Measurements from ENCODE around the gene CORO2A.

The CORO2A gene

DNA sequence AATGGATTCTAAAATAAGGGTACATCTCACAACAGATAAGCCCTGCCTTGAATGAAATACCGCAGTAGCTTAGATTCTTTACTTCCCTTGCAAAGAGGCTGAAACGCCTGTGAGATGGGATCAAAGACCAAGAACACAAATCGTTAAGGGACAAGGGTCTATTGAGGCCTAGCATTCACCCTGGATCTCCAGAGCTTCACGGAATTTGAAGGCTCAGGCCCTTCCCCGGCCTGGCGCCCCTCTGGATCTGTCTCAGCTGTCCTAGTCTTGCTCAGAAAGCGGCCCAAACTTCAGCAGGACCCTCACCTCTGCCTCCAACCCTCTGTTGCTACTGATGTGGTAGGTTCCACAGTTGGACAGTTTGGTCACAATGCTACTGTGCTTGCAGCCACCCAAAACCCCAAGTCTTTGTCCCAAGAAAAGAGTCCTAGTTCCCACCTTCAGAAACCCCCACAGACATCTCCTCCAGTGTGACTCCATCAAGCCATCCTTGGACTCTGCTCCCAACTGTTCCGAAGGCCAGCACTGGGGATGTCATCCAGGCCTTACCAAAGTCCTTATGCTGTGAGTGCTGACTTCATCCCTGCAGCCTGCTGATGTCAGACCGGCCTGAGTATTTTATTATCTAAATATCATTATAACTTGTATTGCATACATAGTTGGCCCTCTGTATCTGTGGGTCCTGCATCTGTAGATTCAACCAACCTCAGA is 9.4 kb downstream of the CORO2A start:
- TF ChIP-seq RAD21 (IDR thresholded peaks at IDR 0.05; ENCODE audit: low read depth) (no peak), TEAD4 (IDR thresholded peaks at IDR 0.05) (no peak), ZBTB7A (IDR thresholded peaks at IDR 0.05; ENCODE audit: low read depth) (no peak), EP300 (IDR thresholded peaks at IDR 0.05; ENCODE audit: borderline replicate concordance) (no peak), EGR1 (IDR thresholded peaks at IDR 0.05) (no peak), FOXM1 (IDR thresholded peaks at IDR 0.05; ENCODE audit: borderline replicate concordance, low read depth) (no peak), CEBPB (IDR thresholded peaks at IDR 0.05) (no peak), NFIC (IDR thresholded peaks at IDR 0.05) (no peak), TAF1 (IDR thresholded peaks at IDR 0.05; ENCODE audit: low read depth) (no peak), TCF12 (IDR thresholded peaks at IDR 0.05; ENCODE audit: low read depth) (no peak)
- TF ChIP-seq, protein P1, sequence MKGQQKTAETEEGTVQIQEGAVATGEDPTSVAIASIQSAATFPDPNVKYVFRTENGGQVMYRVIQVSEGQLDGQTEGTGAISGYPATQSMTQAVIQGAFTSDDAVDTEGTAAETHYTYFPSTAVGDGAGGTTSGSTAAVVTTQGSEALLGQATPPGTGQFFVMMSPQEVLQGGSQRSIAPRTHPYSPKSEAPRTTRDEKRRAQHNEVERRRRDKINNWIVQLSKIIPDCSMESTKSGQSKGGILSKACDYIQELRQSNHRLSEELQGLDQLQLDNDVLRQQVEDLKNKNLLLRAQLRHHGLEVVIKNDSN (IDR thresholded peaks at IDR 0.05) = no peak

GRCh38 chr9:98182069-98182820 is 10.2 kb downstream of the CORO2A start:
- TF ChIP-seq RAD21 (IDR thresholded peaks at IDR 0.05; ENCODE audit: low read depth) = no peak
- TF ChIP-seq YY1 (IDR thresholded peaks at IDR 0.05; ENCODE audit: low read depth) = no peak
- TF ChIP-seq TCF12 (IDR thresholded peaks at IDR 0.05; ENCODE audit: low read depth) = no peak
- TF ChIP-seq, protein P1 (IDR thresholded peaks at IDR 0.05) = no peak

- TF ChIP-seq TAF1 (IDR thresholded peaks at IDR 0.05; ENCODE audit: low read depth) = no peak
These were observed 10.7 kb downstream of the CORO2A start for GRCh38 chr9:98181746-98182068.

DNA sequence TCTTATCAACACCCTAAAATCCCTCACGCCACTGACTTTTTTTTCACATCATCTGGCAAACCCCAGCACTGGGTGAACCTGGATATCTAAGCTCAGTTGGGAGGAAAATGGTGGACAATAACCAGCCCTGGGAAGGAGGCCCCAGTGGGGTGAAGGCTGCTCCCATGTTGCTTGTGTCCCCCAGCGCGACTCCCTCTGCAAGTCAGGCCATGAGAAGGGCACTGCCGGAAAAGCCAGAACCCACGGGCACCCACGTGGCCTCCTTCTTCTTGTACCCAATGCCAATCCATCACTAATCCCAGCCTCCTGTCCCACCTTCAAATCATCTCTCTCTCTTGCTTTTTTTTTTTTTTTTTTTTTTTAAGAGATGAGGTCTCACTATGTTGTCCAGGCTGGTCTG is 11.4 kb downstream of the CORO2A start:
- TF ChIP-seq, protein P2, sequence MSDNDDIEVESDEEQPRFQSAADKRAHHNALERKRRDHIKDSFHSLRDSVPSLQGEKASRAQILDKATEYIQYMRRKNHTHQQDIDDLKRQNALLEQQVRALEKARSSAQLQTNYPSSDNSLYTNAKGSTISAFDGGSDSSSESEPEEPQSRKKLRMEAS (IDR thresholded peaks at IDR 0.05) = no peak
- TF ChIP-seq YY1 (IDR thresholded peaks at IDR 0.05; ENCODE audit: low read depth) = no peak

DNA sequence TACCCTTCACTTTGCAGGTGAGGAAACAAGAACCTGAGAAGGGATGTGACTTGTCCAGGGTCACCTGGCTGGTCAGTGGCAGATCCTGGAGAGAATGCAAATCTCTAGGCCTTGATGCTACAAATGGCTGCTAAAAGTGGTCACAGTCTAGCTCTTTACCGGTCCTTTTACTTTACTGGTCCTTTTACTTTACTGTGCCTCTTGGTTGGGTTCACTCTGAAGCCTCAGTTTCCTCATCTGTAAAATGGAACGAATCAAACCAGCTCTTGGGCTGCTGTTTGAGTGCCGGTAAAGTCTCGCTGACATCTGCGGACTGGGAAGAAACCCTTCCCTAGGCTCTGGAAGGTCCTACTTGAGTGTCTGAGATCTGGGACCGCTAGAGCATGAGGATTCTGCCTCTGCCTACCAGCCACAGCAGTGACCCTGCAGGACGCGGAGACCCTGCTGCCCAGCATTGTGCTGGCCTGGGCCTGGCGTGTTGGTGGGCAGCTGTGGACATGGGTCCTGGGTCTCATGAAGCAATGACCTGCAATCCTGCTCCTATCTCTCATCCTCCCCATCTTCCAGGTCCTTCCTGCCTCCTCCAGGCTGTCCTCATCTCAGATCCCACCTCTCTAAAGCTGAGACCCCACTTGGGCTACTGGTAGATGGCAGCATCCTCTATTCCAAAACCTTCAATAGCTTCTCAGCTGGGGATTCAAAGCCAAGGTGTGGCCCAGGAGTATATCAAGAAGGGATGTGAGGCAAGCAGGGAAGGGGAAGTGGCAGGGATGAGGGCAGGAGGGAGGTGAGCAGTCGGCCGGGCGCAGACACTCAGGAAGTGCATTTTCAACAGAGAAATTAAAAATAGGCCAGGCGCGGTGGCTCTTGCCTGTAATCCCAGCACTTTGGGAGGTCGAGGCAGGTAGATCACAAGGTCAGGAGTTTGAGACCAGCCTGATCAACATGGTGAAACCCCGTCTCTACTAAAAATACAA is 13.3 kb downstream of the CORO2A start:
- no peak for TF ChIP-seq CEBPB (IDR thresholded peaks at IDR 0.05)
- TF ChIP-seq ZBTB7A (IDR thresholded peaks at IDR 0.05; ENCODE audit: low read depth) = no peak
- TF ChIP-seq RAD21 (IDR thresholded peaks at IDR 0.05; ENCODE audit: low read depth) = no peak
- no peak for TF ChIP-seq TAF1 (IDR thresholded peaks at IDR 0.05; ENCODE audit: low read depth)
- TF ChIP-seq EP300 (IDR thresholded peaks at IDR 0.05; ENCODE audit: borderline replicate concordance) = no peak
- TF ChIP-seq, protein P2 (IDR thresholded peaks at IDR 0.05) = no peak
- TF ChIP-seq YY1 (IDR thresholded peaks at IDR 0.05; ENCODE audit: low read depth) = no peak
- TF ChIP-seq NFIC (IDR thresholded peaks at IDR 0.05) = no peak
- TF ChIP-seq FOXM1 (IDR thresholded peaks at IDR 0.05; ENCODE audit: borderline replicate concordance, low read depth) = no peak
- TF ChIP-seq EGR1 (IDR thresholded peaks at IDR 0.05) = no peak
- no peak for TF ChIP-seq TCF12 (IDR thresholded peaks at IDR 0.05; ENCODE audit: low read depth)
- no peak for TF ChIP-seq CREB1 (IDR thresholded peaks at IDR 0.05; ENCODE audit: low read depth)

DNA sequence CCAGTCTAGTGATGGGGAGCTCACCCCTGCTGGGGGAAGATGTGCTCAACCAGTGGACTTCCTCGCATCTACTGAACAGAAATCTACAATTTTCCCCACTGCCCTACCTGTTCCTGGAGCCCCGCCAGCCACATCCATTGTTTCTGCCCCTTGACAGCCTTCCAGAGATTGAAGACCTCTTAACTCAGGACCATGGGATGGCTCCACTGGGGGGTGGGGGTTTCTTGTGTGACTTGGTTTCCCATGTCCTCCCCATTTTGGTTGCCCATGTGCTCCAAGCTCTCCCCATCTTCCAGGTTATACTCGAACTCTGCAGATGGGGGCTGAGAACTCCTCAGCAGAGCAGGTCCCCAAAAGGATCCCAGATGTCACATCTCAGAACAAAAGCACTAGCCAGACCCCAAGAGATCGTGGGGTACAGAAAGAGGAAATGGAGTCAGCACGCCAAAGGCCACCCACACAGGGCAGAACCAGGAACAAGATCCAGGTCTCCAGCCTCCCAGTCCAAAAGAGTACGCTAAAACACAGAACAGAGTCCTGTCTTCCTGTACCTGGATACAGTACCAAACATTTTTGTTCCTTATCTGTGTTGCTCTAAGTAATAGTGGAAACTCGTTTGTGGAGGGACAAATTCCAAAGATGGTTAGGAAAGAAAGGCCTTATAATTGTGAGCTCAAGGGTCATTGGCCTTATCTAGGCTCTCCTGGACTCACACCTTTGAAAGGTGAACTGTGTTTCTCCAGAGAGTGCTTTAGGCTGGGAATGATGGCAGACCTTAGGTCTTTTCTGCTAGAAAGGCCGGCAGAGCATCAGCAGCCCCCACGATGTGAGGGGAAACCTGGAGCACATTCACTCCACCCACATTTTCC is 15.8 kb downstream of the CORO2A start:
- TF ChIP-seq, protein P2 (IDR thresholded peaks at IDR 0.05) = no peak
- no peak for TF ChIP-seq REST (IDR thresholded peaks at IDR 0.05; ENCODE audit: low read depth)
- TF ChIP-seq, protein P1 (IDR thresholded peaks at IDR 0.05) = no peak
- TF ChIP-seq ZBTB7A (IDR thresholded peaks at IDR 0.05; ENCODE audit: low read depth) = no peak
- no peak for TF ChIP-seq EP300 (IDR thresholded peaks at IDR 0.05; ENCODE audit: borderline replicate concordance)

Data from Ishikawa (cell line).